Measurements from ENCODE around the gene DEXI. TPM values are rescaled to one million over a fixed set of nuclear protein-coding genes. Genes with fewer than 3 reads are reported as not detected.
A peak's percentile ranks its signal among the peaks of the same experiment; 100 is the strongest.

The DEXI gene
- total and polyA plus RNA-seq, 2 of the 4 experiments (the other 2 are of a cell fraction), result 43.7 to 63.6 TPM

DNA sequence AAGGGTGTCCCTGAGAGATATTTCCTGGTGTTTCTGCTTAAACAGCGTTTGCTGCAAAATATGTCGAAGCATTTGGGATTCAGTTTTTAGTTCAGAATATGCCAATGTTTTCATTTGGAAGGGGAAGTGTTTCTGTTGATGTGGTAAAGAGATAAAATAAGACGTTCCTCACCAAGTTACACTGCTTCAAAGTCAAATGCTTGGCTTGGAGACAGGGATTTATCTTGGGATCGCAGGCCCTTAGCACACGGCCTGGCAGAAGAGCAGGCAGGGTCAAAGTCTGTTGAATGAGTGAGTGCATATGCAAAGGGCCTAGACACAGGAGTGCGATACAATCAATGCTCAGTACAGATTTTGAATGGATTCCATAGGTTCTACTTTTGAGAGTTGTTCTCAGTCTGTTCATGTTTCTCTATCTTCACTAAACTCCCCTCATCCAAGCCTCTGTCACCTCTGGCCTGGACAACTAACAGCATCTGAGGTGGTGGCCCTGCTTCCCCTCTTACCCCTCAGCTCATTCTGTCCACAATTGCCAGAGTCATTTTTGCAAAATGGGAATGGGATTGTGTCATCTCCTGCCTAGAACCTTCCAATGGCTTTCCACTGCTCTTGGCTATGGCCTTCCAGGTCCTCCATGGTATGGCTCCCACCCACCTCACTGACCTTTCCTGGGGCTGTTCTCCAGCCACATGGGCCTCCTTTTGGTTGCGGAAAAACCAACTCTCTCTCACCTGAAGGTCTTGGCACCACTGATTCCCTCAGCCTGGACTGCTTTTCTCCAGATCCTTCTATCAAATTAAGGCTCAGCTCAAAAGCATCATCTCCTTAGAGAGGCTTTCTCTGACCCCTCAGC is 3.2 kb downstream of the DEXI start:
- Histone ChIP-seq H3K36me3 (ENCODE audit: control insufficient read depth, insufficient read depth, low read length) (peaks cover 14% of the 10 kb centered on the region; the same call in 1 of the 2 replicates), H3K9me3 (ENCODE audit: control insufficient read depth, insufficient read depth, low read length) (no peaks in the 10 kb centered on the region), H3K4me2 (ENCODE audit: low read depth, low read length) (peak overlapping the region; percentile 97; the same call in 1 of the 2 replicates), H3K4ac (ENCODE audit: low read depth, low read length) (no peak overlapping the region), H2BK5ac (ENCODE audit: low read depth, low read length, poor library complexity, severe bottlenecking) (no peak overlapping the region), H3K79me1 (ENCODE audit: low read depth in 1 of 2, low read length in 2 of 2) (peaks cover 33 to 88% of the 10 kb centered on the region in 2 experiments), H3K18ac (ENCODE audit: low read depth, low read length) (no peak overlapping the region), H4K20me1 (ENCODE audit: insufficient read depth, low read length) (peaks cover 73% of the 10 kb centered on the region), H3K56ac (ENCODE audit: extremely low read depth, insufficient read depth, low read length) (no peak overlapping the region), H3K9ac (ENCODE audit: low read depth, low read length) (no peak overlapping the region), H3K4me1 (ENCODE audit: control insufficient read depth, insufficient read depth, low read length) (peaks cover 22% of the 10 kb centered on the region), H2BK20ac (ENCODE audit: low read depth, low read length) (no peak overlapping the region), H2BK15ac (ENCODE audit: low read depth, low read length) (no peak overlapping the region), H3K9me1 (ENCODE audit: insufficient read depth, low read length) (peaks cover 33% of the 10 kb centered on the region), H3K23ac (ENCODE audit: low read depth, low read length) (peak overlapping the region; percentile 53; the same call in 1 of the 2 replicates), H4K8ac (ENCODE audit: low read depth in 2 of 2, low read length in 2 of 2) (no peak overlapping the region), H3K4me3 (ENCODE audit: insufficient read depth, low read depth, low read length) (no peak overlapping the region), H2AK9ac (replicated peaks; ENCODE audit: low read depth, low read length, poor library complexity) (no peak overlapping the region), H2BK120ac (ENCODE audit: low read depth, low read length) (no peak overlapping the region), H4K91ac (ENCODE audit: insufficient read depth, low read depth, low read length) (no peak overlapping the region), H2AFZ (replicated peaks; ENCODE audit: low read length, poor library complexity) (no peak overlapping the region), H2AK5ac (ENCODE audit: low read depth, low read length) (no peak overlapping the region), H3K27ac (ENCODE audit: insufficient read depth, low read length) (no peak overlapping the region), H3K14ac (replicated peaks; ENCODE audit: low read depth, low read length) (no peak overlapping the region), H4K5ac (ENCODE audit: low read depth, low read length) (no peak overlapping the region), H3K27me3 (ENCODE audit: control insufficient read depth, insufficient read depth, low read length) (no peaks in the 10 kb centered on the region)
- TF ChIP-seq CHD1 (IDR thresholded peaks at IDR 0.05; ENCODE audit: low read depth, low read length), result no peak
- TF ChIP-seq, protein P1, sequence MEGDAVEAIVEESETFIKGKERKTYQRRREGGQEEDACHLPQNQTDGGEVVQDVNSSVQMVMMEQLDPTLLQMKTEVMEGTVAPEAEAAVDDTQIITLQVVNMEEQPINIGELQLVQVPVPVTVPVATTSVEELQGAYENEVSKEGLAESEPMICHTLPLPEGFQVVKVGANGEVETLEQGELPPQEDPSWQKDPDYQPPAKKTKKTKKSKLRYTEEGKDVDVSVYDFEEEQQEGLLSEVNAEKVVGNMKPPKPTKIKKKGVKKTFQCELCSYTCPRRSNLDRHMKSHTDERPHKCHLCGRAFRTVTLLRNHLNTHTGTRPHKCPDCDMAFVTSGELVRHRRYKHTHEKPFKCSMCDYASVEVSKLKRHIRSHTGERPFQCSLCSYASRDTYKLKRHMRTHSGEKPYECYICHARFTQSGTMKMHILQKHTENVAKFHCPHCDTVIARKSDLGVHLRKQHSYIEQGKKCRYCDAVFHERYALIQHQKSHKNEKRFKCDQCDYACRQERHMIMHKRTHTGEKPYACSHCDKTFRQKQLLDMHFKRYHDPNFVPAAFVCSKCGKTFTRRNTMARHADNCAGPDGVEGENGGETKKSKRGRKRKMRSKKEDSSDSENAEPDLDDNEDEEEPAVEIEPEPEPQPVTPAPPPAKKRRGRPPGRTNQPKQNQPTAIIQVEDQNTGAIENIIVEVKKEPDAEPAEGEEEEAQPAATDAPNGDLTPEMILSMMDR (conservative IDR thresholded peaks at IDR 0.05; ENCODE audit: low read depth, low read length), result no peak
- TF ChIP-seq RAD21 (IDR thresholded peaks at IDR 0.05; ENCODE audit: low read length), result no peak
- TF ChIP-seq FOS (IDR thresholded peaks at IDR 0.05; ENCODE audit: low read depth, low read length), result no peak
- no peak for TF ChIP-seq SMC3 (IDR thresholded peaks at IDR 0.05; ENCODE audit: low read depth, low read length)
- no peak for TF ChIP-seq MAFK (IDR thresholded peaks at IDR 0.05; ENCODE audit: low read depth, low read length)
- no peak for TF ChIP-seq POLR2A (IDR thresholded peaks at IDR 0.05; ENCODE audit: low read depth, low read length)
- TF ChIP-seq BHLHE40 (IDR thresholded peaks at IDR 0.05; ENCODE audit: low read depth, low read length), result no peak
- TF ChIP-seq MAZ (IDR thresholded peaks at IDR 0.05; ENCODE audit: borderline replicate concordance, low read depth, low read length), result no peak
- TF ChIP-seq RCOR1 (IDR thresholded peaks at IDR 0.05; ENCODE audit: insufficient replicate concordance, low read length), result no peak
- TF ChIP-seq NFE2L2 (IDR thresholded peaks at IDR 0.05; ENCODE audit: low read depth, low read length), result no peak
- in situ Hi-C loops (cut with MboI; ENCODE audit: low sequenced_read_pairs), result loop anchor here (25.0 kb wide), 1 partner anchor 1827 kb away; no protein-coding TSS in a partner anchor
- ChIA-PET CTCF (interaction anchor here (0.6 kb wide), 1 partner anchor 650 kb away, joined by 3 read pairs; no protein-coding TSS in a partner anchor), POLR2A (ENCODE audit: unreplicated experiment) (no interaction called here)
- intact Hi-C loops (cut with micrococcal nuclease), result no loop called here
- DNase-seq (no peak), ATAC-seq (ENCODE audit: low read depth) (no peak)
- dilution Hi-C loops (cut with HindIII; ENCODE audit: low sequenced_read_pairs, unreplicated experiment), result no loop called here
- no TSS peak for BruUV-seq (replicated peaks)
- WGBS, 2 experiments (ENCODE audit: extremely low coverage in 2 of 2, insufficient read length in 1 of 2), result 63% methylated on average over 4 of the region's 7 CpGs; no CpG with 5 or more reads in 1 of the 2 experiments
